Hepatocyte (in vitro differentiated cells): ENCODE results near the gene ALKBH1.

Experiments used
- CTCF ChIP-seq: fragments of 200-600 bp; sonication (generic); IDR thresholded peaks from 2 replicates; pipeline ENCODE4 v1.5.1; 2016; ENCODE audit warnings: antibody characterized with exemption, mild to moderate bottlenecking; ENCODE audit not compliant: poor library complexity
- EZH2 ChIP-seq: fragments of 200-600 bp; sonication (generic); IDR thresholded peaks from 2 replicates; pipeline ENCODE4 v1.6.1; 2016; ENCODE audit warnings: antibody characterized with exemption, mild to moderate bottlenecking, borderline replicate concordance
- EZH2phosphoT487 ChIP-seq: fragments of 200-600 bp; sonication (generic); IDR thresholded peaks from one replicate; pipeline ENCODE4 v1.6.1; 2018; ENCODE audit warnings: antibody characterized with exemption, mild to moderate bottlenecking, low read depth, moderate library complexity; ENCODE audit not compliant: unreplicated experiment, severe bottlenecking

GRCh38 chr14:77707724-77708408, at the start of gene ALKBH1, which contains the start of gene SLIRP:
- no peak for TF ChIP-seq CTCF
- TF ChIP-seq EZH2, result no peak
- no peak for TF ChIP-seq EZH2phosphoT487
